HG03139 (cell line): Measurements from ENCODE around the gene ACE.

Experiments
- ATAC-seq: cut with Tn5 transposase; IDR thresholded peaks from one replicate; pipeline ENCODE4 v1.9.1; 2021; ENCODE audit not compliant: unreplicated experiment

The ACE gene

GRCh38 chr17:63490858-63491400 lies 14.1 kb downstream of the ACE start:
- ATAC-seq: no peak

- ATAC-seq: no peak
Measured at GRCh38 chr17:63491413-63491812, 14.6 kb downstream of the ACE start.

- ATAC-seq: no peak
Measured at GRCh38 chr17:63491977-63492618, 15.2 kb downstream of the ACE start.

- no peak for ATAC-seq
Measured at GRCh38 chr17:63492940-63493339, 16.1 kb downstream of the ACE start.

- no peak for ATAC-seq
Measured at GRCh38 chr17:63493411-63493810, 16.6 kb downstream of the ACE start.

GRCh38 chr17:63494300-63494928 lies 17.6 kb downstream of the ACE start:
- ATAC-seq: no peak

- no peak for ATAC-seq
Measured at GRCh38 chr17:63495491-63495890, 18.6 kb downstream of the ACE start.

- no peak for ATAC-seq
Measured at GRCh38 chr17:63496177-63496576, 19.3 kb downstream of the ACE start.

- no peak for ATAC-seq
Measured at GRCh38 chr17:63496663-63497400, 20.0 kb downstream of the ACE start.

- no peak for ATAC-seq
Measured at GRCh38 chr17:63497708-63498483, 21.0 kb downstream of the ACE start.

GRCh38 chr17:63498626-63499195 lies 21.9 kb downstream of the ACE start:
- no peak for ATAC-seq

- no peak for ATAC-seq
Measured at GRCh38 chr17:63500543-63501390, 23.9 kb downstream of the ACE start.

GRCh38 chr17:63503341-63503705 lies 26.5 kb downstream of the ACE start:
- ATAC-seq: no peak

GRCh38 chr17:63504261-63504660 lies 27.4 kb downstream of the ACE start:
- no peak for ATAC-seq

GRCh38 chr17:63505341-63505740 lies 28.5 kb downstream of the ACE start:
- no peak for ATAC-seq

- no peak for ATAC-seq
Measured at GRCh38 chr17:63506627-63507026, 29.8 kb downstream of the ACE start.

- no peak for ATAC-seq
Measured at GRCh38 chr17:63511331-63511730, 34.5 kb downstream of the ACE start.

- ATAC-seq: no peak
Measured at GRCh38 chr17:63512388-63512787, 35.5 kb downstream of the ACE start.

- no peak for ATAC-seq
Measured at GRCh38 chr17:63512896-63513644, 36.2 kb downstream of the ACE start.
